ENCODE measurements around the gene C9orf152. TPM values are rescaled to one million over a fixed set of nuclear protein-coding genes. Genes with fewer than 3 reads are reported as not detected.
A peak's percentile ranks its signal among the peaks of the same experiment; 100 is the strongest.

The C9orf152 gene
- total and polyA plus RNA-seq, 2 of the 13 experiments (the other 11 are each of a cell fraction or from before 2014, with no cell fraction given), result 0.24 to 0.48 TPM

DNA sequence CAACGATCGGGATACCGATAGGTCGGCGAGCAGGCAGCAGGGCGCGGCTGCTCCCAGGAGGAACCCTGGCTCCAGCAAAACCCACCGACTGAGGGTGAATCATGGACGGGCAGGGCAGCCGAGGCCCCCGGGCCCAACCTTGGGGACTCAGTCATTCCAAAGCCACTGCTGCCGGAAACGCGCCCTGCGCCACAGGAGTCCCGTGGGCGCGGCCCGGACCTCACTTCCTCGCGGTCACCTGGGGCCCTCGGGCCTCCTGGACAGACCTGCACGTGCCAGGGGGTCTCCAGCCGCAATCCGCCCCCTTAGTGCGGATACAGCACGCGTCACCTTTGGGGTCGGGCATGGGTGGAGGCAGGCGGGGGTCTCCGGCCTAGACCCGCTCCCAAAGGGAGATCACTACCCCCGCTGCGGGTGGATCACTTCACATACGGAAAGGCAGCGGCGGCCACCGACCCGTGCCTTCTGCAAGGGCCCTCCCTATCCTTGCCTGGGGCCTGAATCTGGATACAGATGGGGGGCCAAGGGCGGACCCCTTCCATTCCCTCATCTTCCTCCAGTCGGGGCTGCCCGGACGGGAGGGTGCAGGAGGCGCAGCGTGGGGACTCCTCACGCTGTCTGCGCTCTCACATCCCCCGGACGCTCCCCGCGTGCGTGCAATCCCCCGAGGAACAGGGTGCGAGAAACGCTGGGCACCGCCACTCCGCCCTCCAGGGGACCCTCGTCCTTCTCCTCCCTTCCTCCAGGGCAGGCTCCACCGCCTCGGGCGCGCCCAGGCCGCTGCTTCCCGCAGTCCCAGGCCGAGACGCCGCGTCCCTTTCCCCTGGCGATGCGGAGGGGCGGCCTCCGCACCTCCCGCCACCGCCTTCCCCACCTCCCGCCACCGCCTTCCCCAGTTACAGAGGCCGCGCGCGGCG is 47.8 kb upstream of the C9orf152 start (continued):
- TF ChIP-seq IRX3 (CRISPR knock-in tag; IDR thresholded peaks at IDR 0.05; ENCODE audit: borderline replicate concordance, low read depth) (no peak), RXRA (CRISPR knock-in tag; IDR thresholded peaks at IDR 0.05) (no peak), GLI4 (CRISPR knock-in tag; IDR thresholded peaks at IDR 0.05; ENCODE audit: borderline replicate concordance) (0 out of 2 replicates have a peak, but pooled peaks have one; percentile 54), RFX3 (CRISPR knock-in tag; IDR thresholded peaks at IDR 0.05) (no peak), ARNT2 (CRISPR knock-in tag; IDR thresholded peaks at IDR 0.05; ENCODE audit: low read depth) (no peak), ELF4 (CRISPR knock-in tag; IDR thresholded peaks at IDR 0.05; ENCODE audit: borderline replicate concordance) (no peak), ZMYM4 (CRISPR knock-in tag; IDR thresholded peaks at IDR 0.05) (no peak), ZNF292 (CRISPR knock-in tag; IDR thresholded peaks at IDR 0.05; ENCODE audit: borderline replicate concordance, low read depth) (peak; percentile 58), POLR2G (IDR thresholded peaks at IDR 0.05; ENCODE audit: low read depth, low read length) (peak; percentile 8; the same call in 1 of the 2 replicates), TOE1 (CRISPR knock-in tag; IDR thresholded peaks at IDR 0.05) (no peak), HNRNPLL (IDR thresholded peaks at IDR 0.05; ENCODE audit: low read depth, low read length, poor library complexity, severe bottlenecking) (peak; percentile 86), MED1 (CRISPR knock-in tag; IDR thresholded peaks at IDR 0.05) (no peak)
- TF ChIP-seq, protein P1, sequence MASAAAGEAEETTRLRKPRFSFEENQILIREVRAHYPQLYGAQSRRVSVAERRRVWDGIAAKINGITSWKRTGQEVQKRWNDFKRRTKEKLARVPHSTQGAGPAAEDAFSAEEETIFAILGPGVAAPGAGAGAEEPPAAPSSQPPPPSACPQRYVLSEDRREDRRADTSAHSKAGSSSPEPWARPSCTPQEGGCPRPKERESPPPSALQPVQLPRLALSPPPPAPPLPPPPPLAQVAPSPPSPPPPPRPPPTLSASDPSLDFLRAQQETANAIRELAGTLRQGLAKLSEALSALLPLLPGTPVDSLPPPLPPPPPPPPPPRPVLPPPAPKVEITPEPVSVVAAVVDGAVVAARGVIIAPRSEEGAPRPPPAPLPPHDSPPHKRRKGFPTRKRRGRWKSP (CRISPR knock-in tag; IDR thresholded peaks at IDR 0.05), result no peak; the same call in 1 of the 2 replicates
- TF ChIP-seq, protein P2, sequence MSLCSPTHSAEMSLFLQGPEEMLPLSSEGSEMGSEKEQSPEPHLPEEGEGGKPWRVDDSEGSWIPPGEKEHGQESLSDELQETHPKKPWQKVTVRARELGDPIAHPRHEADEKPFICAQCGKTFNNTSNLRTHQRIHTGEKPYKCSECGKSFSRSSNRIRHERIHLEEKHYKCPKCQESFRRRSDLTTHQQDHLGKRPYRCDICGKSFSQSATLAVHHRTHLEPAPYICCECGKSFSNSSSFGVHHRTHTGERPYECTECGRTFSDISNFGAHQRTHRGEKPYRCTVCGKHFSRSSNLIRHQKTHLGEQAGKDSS (CRISPR knock-in tag; IDR thresholded peaks at IDR 0.05; ENCODE audit: borderline replicate concordance, low read depth), result no peak
- TF ChIP-seq, protein P3, sequence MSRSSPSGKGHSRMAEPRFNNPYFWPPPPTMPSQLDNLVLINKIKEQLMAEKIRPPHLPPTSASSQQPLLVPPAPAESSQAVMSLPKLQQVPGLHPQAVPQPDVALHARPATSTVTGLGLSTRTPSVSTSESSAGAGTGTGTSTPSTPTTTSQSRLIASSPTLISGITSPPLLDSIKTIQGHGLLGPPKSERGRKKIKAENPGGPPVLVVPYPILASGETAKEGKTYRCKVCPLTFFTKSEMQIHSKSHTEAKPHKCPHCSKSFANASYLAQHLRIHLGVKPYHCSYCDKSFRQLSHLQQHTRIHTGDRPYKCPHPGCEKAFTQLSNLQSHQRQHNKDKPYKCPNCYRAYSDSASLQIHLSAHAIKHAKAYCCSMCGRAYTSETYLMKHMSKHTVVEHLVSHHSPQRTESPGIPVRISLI (CRISPR knock-in tag; IDR thresholded peaks at IDR 0.05; ENCODE audit: borderline replicate concordance), result peak; percentile 40; the same call in 1 of the 2 replicates
- TF ChIP-seq, protein P4, sequence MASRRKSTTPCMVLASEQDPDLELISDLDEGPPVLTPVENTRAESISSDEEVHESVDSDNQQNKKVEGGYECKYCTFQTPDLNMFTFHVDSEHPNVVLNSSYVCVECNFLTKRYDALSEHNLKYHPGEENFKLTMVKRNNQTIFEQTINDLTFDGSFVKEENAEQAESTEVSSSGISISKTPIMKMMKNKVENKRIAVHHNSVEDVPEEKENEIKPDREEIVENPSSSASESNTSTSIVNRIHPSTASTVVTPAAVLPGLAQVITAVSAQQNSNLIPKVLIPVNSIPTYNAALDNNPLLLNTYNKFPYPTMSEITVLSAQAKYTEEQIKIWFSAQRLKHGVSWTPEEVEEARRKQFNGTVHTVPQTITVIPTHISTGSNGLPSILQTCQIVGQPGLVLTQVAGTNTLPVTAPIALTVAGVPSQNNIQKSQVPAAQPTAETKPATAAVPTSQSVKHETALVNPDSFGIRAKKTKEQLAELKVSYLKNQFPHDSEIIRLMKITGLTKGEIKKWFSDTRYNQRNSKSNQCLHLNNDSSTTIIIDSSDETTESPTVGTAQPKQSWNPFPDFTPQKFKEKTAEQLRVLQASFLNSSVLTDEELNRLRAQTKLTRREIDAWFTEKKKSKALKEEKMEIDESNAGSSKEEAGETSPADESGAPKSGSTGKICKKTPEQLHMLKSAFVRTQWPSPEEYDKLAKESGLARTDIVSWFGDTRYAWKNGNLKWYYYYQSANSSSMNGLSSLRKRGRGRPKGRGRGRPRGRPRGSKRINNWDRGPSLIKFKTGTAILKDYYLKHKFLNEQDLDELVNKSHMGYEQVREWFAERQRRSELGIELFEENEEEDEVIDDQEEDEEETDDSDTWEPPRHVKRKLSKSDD (CRISPR knock-in tag; IDR thresholded peaks at IDR 0.05; ENCODE audit: low read depth), result no peak
- TF ChIP-seq, protein P5, sequence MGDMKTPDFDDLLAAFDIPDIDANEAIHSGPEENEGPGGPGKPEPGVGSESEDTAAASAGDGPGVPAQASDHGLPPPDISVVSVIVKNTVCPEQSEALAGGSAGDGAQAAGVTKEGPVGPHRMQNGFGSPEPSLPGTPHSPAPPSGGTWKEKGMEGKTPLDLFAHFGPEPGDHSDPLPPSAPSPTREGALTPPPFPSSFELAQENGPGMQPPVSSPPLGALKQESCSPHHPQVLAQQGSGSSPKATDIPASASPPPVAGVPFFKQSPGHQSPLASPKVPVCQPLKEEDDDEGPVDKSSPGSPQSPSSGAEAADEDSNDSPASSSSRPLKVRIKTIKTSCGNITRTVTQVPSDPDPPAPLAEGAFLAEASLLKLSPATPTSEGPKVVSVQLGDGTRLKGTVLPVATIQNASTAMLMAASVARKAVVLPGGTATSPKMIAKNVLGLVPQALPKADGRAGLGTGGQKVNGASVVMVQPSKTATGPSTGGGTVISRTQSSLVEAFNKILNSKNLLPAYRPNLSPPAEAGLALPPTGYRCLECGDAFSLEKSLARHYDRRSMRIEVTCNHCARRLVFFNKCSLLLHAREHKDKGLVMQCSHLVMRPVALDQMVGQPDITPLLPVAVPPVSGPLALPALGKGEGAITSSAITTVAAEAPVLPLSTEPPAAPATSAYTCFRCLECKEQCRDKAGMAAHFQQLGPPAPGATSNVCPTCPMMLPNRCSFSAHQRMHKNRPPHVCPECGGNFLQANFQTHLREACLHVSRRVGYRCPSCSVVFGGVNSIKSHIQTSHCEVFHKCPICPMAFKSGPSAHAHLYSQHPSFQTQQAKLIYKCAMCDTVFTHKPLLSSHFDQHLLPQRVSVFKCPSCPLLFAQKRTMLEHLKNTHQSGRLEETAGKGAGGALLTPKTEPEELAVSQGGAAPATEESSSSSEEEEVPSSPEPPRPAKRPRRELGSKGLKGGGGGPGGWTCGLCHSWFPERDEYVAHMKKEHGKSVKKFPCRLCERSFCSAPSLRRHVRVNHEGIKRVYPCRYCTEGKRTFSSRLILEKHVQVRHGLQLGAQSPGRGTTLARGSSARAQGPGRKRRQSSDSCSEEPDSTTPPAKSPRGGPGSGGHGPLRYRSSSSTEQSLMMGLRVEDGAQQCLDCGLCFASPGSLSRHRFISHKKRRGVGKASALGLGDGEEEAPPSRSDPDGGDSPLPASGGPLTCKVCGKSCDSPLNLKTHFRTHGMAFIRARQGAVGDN (CRISPR knock-in tag; IDR thresholded peaks at IDR 0.05), result peak; percentile 91

All from HepG2 (cell line).